Stimulated activated CD8-positive, alpha-beta memory T cell treated with anti-CD3 and anti-CD28 coated beads, Interleukin-2, amount 100 ng/mL, for 48 hours (primary cell): ENCODE measurements around the gene ZNF827.
"Not testable (repeated sequence)": the region's sequence is repeated elsewhere in the genome, so short reads cannot be mapped to it uniquely, and the experiment has no call there.

Source experiments
- DNase-seq, 2 donors: peaks; one replicate each; pipeline ENCODE4 v3.0.0-alpha.2; 2020; ENCODE audit warnings: low read depth in 2 of 2

Gene ZNF827

DNA sequence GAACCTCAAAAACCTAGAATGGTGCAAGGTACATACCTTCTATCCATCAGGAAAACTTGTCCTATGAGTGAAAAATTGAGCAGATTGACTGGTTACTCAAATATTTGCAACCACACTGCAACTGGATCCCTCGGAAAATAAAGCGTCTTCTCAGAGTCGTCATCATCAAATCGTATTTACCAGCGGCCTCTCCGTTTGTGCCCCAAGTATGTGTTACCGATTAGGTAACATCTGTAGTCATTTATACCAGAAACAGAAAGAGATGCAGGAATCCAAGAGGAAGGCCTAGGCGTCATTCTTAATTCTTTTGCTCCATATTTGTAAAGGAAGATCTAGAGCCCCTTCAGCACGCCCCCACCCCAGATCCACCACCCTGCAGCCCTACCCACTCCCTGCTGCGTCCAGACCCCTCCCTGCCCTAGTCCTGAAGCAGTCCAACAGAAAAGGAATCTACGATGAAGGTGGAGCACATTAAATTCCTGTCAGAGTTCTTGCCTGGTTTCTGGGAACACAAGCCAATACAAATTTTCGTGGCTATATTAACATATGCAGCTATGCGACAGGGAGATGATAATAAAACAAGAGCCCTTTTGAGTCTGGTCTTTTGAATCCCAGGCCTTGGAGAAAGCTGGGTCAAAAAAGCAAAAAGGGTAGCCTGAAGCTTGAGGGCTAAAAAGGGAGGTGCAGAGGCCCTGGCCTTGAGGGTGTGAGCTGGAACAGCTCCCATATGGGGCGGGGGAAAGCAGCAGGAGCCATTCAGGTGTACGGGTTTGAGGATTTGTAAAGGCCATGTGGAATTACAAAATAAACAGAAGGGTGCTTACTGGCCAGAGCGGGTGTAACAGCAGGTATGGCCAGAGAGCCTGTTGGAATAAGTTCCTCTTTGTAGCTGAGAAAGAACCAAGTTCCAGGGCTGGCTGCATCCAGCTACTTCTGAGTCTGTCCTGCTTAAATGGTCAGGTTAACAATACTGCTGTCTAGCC, 77.0 kb downstream of the ZNF827 start:
- DNase-seq = no peak

- DNase-seq = no peak
These were observed 77.7 kb downstream of the ZNF827 start for GRCh38 chr4:145860897-145861296.

DNA sequence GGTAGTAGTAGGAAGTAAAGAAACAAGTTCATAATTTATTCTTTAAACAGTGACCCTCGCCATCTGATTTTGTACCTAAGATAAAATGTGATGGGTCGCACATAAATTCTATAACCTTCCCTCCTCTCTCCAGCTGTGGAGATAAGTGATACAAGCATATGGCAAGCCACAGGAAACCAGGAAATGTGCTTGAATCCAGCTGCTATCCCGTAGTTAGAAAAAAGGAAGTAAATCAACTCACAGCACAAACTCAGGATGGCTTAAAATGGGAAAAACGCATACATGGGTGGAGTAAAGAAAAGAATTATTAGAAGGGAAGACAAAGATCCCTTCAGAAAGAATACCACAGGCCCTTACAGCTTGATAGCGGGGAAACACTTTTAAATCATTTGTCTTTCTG, 78.2 kb downstream of the ZNF827 start:
- DNase-seq = no peak

DNA sequence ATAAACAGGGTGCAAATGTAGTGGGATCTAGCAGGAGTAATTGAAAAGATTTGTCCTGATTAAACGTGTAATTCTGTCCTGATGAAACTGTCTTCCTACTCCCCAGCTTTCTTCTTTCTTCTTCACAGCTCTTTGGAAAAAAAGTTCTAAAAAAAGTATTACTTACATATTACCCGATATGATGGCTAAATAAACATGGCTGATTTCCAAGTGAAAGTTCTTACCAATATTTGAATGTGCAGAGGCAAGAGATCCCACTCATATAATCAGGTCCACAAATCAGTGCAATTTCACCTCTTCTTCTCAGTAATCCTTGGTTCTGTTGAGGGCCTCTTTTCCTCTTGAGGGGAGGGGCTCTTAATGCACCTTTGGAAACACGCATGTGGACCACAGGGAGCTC, 78.7 kb downstream of the ZNF827 start:
- DNase-seq = no peak

DNA sequence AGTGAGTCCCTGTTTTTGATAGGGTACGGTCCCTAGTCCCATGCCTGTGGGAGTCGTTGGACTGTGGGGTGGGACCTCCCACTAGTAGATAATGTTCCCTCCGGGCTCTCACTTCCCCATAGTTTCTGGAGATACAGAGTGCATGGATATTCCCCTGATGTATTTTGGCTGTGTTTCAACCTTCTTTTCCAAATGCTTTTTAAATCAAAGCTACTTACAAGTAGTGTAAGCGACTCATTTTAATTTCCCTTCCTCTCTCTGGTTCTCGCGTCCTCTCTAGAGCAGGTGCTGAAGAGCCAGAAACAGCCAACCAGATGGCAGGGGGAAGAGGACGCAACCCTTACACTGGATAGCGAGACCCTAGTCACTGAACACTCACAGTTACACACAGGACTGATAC, 79.2 kb downstream of the ZNF827 start:
- DNase-seq = no peak

DNA sequence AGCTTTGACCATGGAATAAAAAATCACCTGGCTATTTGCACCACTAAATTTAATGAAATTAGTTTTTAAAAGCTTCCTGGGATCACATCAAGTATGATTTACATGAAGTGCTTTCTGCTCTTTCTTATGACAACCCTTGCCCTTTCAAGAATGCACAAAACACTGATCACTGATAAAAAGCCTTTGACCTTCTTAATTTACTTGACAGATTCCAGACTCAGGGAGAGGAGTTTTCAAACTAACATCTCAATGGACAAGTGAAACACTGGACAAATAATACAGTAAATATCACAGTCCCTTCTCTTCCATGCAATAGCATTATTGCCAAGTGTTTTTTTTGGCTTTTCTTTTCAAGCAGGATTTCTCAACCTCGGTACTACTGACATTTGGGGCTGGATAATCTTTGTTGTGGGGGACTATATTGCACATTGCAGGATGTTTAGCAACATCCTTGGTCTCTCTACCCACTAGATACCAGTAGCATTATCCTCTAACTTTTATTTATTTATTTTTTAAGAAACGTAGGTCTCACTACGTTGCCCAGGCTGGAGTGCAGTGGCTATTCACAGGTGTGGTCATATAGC, 86.3 kb downstream of the ZNF827 start:
- no peak for DNase-seq

GRCh38 chr4:145851511-145852201, 87.0 kb downstream of the ZNF827 start:
- DNase-seq = no peak

- no peak for DNase-seq
These were observed 90.9 kb downstream of the ZNF827 start for GRCh38 chr4:145847764-145848163.

DNA sequence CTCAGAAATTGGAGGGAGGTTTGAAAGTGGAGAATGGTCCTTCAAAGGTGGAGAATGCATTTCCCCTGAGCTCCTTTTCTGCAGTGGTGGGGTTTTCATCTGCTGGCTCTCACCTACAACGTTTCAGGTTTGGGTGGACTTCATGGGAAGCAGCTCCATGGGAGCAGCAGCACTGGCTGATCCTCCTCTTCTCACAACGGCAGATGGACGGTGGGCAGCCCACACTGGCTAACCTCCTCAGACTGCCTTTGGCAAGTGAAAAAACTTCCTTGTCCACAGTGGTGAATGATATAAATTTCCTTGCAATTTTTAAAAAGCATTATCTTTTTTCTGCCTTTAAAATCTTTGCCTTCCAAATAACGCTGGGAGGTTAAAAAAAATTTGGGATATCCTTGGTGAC, 93.5 kb downstream of the ZNF827 start:
- DNase-seq = no peak

- DNase-seq = no peak
These were observed 95.0 kb downstream of the ZNF827 start for GRCh38 chr4:145843639-145844038.

GRCh38 chr4:145843148-145843547, 95.5 kb downstream of the ZNF827 start:
- no peak for DNase-seq

DNA sequence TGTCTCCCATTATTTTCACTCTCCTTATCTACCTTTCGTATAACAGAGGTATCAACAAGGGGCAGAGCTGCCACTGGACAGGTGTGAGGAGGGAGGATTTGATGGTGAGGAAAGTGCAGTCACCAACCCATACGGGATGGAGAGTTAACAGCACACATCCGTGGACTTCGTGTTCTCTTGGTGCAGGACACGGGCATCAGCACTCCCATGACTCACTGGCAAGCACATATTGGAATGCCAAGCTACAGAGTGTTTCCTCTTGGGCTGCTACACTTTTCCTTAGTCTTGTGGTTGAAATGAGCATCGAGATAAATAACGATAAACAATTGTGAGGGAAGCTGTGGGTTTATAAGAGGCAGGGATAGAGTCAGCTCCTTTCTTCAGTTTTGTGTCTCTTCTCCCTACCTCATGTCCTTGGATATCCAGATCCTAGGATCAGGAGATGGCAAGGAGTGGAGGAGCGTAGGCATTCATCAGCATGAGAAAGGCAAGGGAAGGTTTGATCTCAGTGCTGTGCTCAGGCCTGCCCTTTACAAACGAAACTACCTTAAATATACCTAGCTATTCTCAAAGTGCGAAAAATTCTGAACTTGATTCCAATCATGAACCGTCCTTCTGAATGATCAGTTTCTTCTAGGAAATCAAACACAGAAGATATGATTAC, 96.3 kb downstream of the ZNF827 start:
- DNase-seq = no peak

- DNase-seq = no peak
These were observed 97.8 kb downstream of the ZNF827 start for GRCh38 chr4:145840801-145841200.

GRCh38 chr4:145840162-145840768, 98.4 kb downstream of the ZNF827 start:
- no peak for DNase-seq

- no peak for DNase-seq
These were observed 99.5 kb downstream of the ZNF827 start for GRCh38 chr4:145839151-145839550.

DNA sequence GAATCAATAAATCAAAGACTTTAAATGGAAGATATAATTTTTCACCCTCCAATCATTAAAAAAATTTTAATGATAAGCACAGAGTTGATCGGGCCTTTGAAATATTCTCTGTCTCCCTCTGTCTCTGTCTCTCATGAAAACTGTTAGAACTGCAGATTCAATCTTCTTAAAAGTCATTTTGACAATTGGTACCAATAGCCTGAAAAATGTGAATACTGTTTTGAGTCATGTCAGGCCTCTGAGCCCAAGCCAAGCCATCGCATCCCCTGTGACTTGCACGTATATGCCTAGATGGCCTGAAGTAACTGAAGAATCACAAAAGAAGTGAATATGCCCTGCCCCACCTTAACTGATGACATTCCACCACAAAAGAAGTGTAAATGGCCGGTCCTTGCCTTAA, 106.2 kb downstream of the ZNF827 start:
- DNase-seq = not testable (repeated sequence)

GRCh38 chr4:145830699-145831098, 107.9 kb downstream of the ZNF827 start:
- DNase-seq = no peak

- peak in 1 of 2 donors; percentile 38 for DNase-seq
These were observed 108.8 kb downstream of the ZNF827 start for GRCh38 chr4:145829629-145830395.

GRCh38 chr4:145828802-145829485, 109.7 kb downstream of the ZNF827 start:
- no peak for DNase-seq

DNA sequence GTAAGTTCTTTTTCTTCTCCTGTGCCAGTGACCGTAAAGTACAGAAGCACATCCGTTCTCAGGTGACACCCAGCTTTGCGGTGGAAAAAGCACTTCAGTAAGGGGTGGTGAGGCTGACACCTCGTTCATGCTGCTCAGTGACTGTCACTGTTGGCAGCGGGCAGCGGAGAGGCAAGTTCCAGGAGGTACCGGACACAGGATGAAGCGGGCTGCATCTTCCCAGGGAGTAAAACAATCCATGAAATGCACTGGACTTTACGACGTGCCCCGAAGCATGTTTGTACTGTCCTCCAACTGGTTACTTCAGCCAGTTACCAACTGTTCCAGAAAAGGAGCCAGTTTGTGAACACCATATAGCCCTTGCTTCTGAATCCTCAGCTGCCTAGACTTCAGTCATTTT, 110.7 kb downstream of the ZNF827 start:
- DNase-seq = no peak
